ENCODE results near the gene EPHA6.

GRCh38 chr3:96803870-96804269, 10.5 kb upstream of the EPHA6 start:
- TF ChIP-seq CTCF (IDR thresholded peaks at IDR 0.05): no peak
- no peak for TF ChIP-seq EZH2 (IDR thresholded peaks at IDR 0.05; ENCODE audit: borderline replicate concordance, insufficient read depth, low read depth, low read length, poor library complexity, severe bottlenecking)

All from B cell (primary cell).